MM.1S (cell line): ENCODE results near the gene NME4.
"Not testable (repeated sequence)": the region's sequence is repeated elsewhere in the genome, so short reads cannot be mapped to it uniquely, and the experiment has no call there.

Source experiments
- DNase-seq: peaks from one replicate; pipeline ENCODE4 v3.0.0-alpha.2; 2015
- H2AFZ ChIP-seq: fragments of 300-600 bp; sonication (generic); 2 replicates; pipeline ENCODE4 v1.6.0; 2016; ENCODE audit warnings: antibody characterized with exemption, low read length
- H3F3A ChIP-seq: fragments of 300-600 bp; sonication (generic); 2 replicates; pipeline ENCODE4 v1.6.1; 2016; ENCODE audit warnings: mild to moderate bottlenecking, antibody characterized with exemption, low read length, moderate library complexity, mixed read lengths; ENCODE audit not compliant: insufficient read depth
- H3K27ac ChIP-seq: fragments of 300-600 bp; sonication (generic); 2 replicates; pipeline ENCODE4 v1.5.1; 2016; ENCODE audit warnings: mild to moderate bottlenecking, low read length
- H3K27me3 ChIP-seq: fragments of 300-600 bp; sonication (generic); replicated peaks from 2 replicates; pipeline ENCODE4 v1.6.0; 2016; ENCODE audit warnings: low read length; ENCODE audit not compliant: insufficient read depth
- H3K36me3 ChIP-seq: fragments of 300-600 bp; sonication (generic); replicated peaks from 2 replicates; pipeline ENCODE4 v1.6.1; 2016; ENCODE audit warnings: mild to moderate bottlenecking, low read length, mixed read lengths; ENCODE audit not compliant: insufficient read depth
- H3K4me1 ChIP-seq: fragments of 300-600 bp; sonication (generic); 2 replicates; pipeline ENCODE4 v1.6.1; 2016; ENCODE audit warnings: low read length, mixed read lengths
- H3K4me2 ChIP-seq: fragments of 300-600 bp; sonication (generic); 2 replicates; pipeline ENCODE4 v1.6.0; 2016; ENCODE audit warnings: low read depth, low read length
- H3K4me3 ChIP-seq: fragments of 300-600 bp; sonication (generic); 2 replicates; pipeline ENCODE4 v1.5.1; 2016; ENCODE audit warnings: low read length, mixed read lengths
- H3K79me2 ChIP-seq: fragments of 300-600 bp; sonication (generic); 2 replicates; pipeline ENCODE4 v1.6.1; 2016; ENCODE audit warnings: mixed run types, low read length, mixed read lengths
- H3K9ac ChIP-seq: fragments of 300-600 bp; sonication (generic); 2 replicates; pipeline ENCODE4 v1.6.1; 2016; ENCODE audit warnings: low read length, mixed read lengths
- H3K9me2 ChIP-seq: fragments of 300-600 bp; sonication (generic); replicated peaks from 2 replicates; pipeline ENCODE4 v1.6.1; 2016; ENCODE audit warnings: mild to moderate bottlenecking, low read length, mixed read lengths; ENCODE audit not compliant: insufficient read depth
- H3K9me3 ChIP-seq: fragments of 300-600 bp; sonication (generic); replicated peaks from 2 replicates; pipeline ENCODE4 v1.6.1; 2016; ENCODE audit warnings: mild to moderate bottlenecking, low read length, mixed read lengths; ENCODE audit not compliant: insufficient read depth
- H4K20me1 ChIP-seq: fragments of 300-600 bp; sonication (generic); 2 replicates; pipeline ENCODE4 v1.6.1; 2016; ENCODE audit warnings: mild to moderate bottlenecking, low read length, moderate library complexity, mixed read lengths; ENCODE audit not compliant: insufficient read depth
- EZH2 ChIP-seq: fragments of 300-600 bp; sonication (generic); optimal IDR thresholded peaks from 2 replicates; pipeline ENCODE3; 2017; ENCODE audit warnings: low read depth, mild to moderate bottlenecking, antibody characterized with exemption, low read length, mixed read lengths
- EZH2phosphoT487 ChIP-seq: fragments of 300-600 bp; sonication (generic); IDR thresholded peaks from 2 replicates; pipeline ENCODE4 v1.6.1; 2018; ENCODE audit warnings: antibody characterized with exemption, low read length
- TF ChIP-seq, protein P1 (sequence below): fragments of 300-600 bp; sonication (generic); IDR thresholded peaks from 2 replicates; pipeline ENCODE4 v1.5.1; 2016; ENCODE audit warnings: antibody characterized with exemption, low read length, mixed read lengths

The NME4 gene

GRCh38 chr16:360698-361336 lies 36.2 kb upstream of the NME4 start:
- Histone ChIP-seq H3K79me2 (no peaks in the 10 kb centered on the region), H3F3A (no peaks in the 10 kb centered on the region), H3K36me3 (no peaks in the 10 kb centered on the region), H4K20me1 (no peaks in the 10 kb centered on the region), H3K9ac (no peak overlapping the region), H3K27ac (no peak overlapping the region), H3K27me3 (peaks cover 15% of the 10 kb centered on the region), H3K4me2 (no peak overlapping the region), H3K9me3 (no peaks in the 10 kb centered on the region), H3K9me2 (no peaks in the 10 kb centered on the region), H3K4me1 (no peaks in the 10 kb centered on the region), H3K4me3 (no peak overlapping the region), H2AFZ (no peak overlapping the region)
- no peak for DNase-seq
- TF ChIP-seq EZH2phosphoT487, result no peak
- TF ChIP-seq EZH2, result no peak
- TF ChIP-seq, protein P1, sequence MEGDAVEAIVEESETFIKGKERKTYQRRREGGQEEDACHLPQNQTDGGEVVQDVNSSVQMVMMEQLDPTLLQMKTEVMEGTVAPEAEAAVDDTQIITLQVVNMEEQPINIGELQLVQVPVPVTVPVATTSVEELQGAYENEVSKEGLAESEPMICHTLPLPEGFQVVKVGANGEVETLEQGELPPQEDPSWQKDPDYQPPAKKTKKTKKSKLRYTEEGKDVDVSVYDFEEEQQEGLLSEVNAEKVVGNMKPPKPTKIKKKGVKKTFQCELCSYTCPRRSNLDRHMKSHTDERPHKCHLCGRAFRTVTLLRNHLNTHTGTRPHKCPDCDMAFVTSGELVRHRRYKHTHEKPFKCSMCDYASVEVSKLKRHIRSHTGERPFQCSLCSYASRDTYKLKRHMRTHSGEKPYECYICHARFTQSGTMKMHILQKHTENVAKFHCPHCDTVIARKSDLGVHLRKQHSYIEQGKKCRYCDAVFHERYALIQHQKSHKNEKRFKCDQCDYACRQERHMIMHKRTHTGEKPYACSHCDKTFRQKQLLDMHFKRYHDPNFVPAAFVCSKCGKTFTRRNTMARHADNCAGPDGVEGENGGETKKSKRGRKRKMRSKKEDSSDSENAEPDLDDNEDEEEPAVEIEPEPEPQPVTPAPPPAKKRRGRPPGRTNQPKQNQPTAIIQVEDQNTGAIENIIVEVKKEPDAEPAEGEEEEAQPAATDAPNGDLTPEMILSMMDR, result no peak

GRCh38 chr16:361341-361871 lies 35.6 kb upstream of the NME4 start:
- Histone ChIP-seq H3K4me1 (no peaks in the 10 kb centered on the region), H3K9me3 (no peaks in the 10 kb centered on the region), H4K20me1 (no peaks in the 10 kb centered on the region), H2AFZ (no peak overlapping the region), H3K4me2 (peak overlapping the region; percentile 80; the same call in 1 of the 2 replicates), H3K9me2 (no peaks in the 10 kb centered on the region), H3K9ac (no peak overlapping the region), H3F3A (no peaks in the 10 kb centered on the region), H3K79me2 (no peaks in the 10 kb centered on the region), H3K27me3 (peaks cover 15% of the 10 kb centered on the region), H3K4me3 (no peak overlapping the region), H3K36me3 (no peaks in the 10 kb centered on the region), H3K27ac (no peak overlapping the region)
- TF ChIP-seq EZH2phosphoT487 (no peak), EZH2 (no peak)
- TF ChIP-seq, protein P1, result no peak
- no peak for DNase-seq

GRCh38 chr16:361872-362701 lies 34.9 kb upstream of the NME4 start:
- H3K27me3 ChIP-seq, result peaks cover 15% of the 10 kb centered on the region
- peak; percentile 78 for DNase-seq
- no peak overlapping the region for H3K27ac ChIP-seq
- peak overlapping the region; percentile 54 for H2AFZ ChIP-seq
- no peaks in the 10 kb centered on the region for H3K79me2 ChIP-seq
- H3K9me3 ChIP-seq, result no peaks in the 10 kb centered on the region
- no peaks in the 10 kb centered on the region for H3K9me2 ChIP-seq
- no peak overlapping the region for H3K9ac ChIP-seq
- H3K36me3 ChIP-seq, result no peaks in the 10 kb centered on the region
- peak overlapping the region; percentile 80 for H3K4me2 ChIP-seq
- no peaks in the 10 kb centered on the region for H3F3A ChIP-seq
- TF ChIP-seq EZH2phosphoT487 (no peak), EZH2 (no peak)
- TF ChIP-seq, protein P1, result peak; percentile 84
- H3K4me3 ChIP-seq, result no peak overlapping the region
- H4K20me1 ChIP-seq, result no peaks in the 10 kb centered on the region
- no peaks in the 10 kb centered on the region for H3K4me1 ChIP-seq

GRCh38 chr16:362702-362999 lies 34.3 kb upstream of the NME4 start:
- H3K9me3 ChIP-seq, H3K9me2 ChIP-seq, H3K79me2 ChIP-seq, H2AFZ ChIP-seq, H3K9ac ChIP-seq, H3K36me3 ChIP-seq, H3F3A ChIP-seq, H4K20me1 ChIP-seq, H3K27ac ChIP-seq, H3K4me3 ChIP-seq, H3K4me2 ChIP-seq, H3K4me1 ChIP-seq, DNase-seq: not testable (repeated sequence)
- peaks cover 15% of the 10 kb centered on the region for H3K27me3 ChIP-seq
